HG02610 (cell line): ENCODE measurements around the gene LDLRAD4.

Experiments used
- ATAC-seq: cut with Tn5 transposase; IDR thresholded peaks from one replicate; pipeline ENCODE4 v1.9.1; 2021; ENCODE audit warnings: mild to moderate bottlenecking, moderate library complexity; ENCODE audit not compliant: unreplicated experiment

The LDLRAD4 gene

GRCh38 chr18:13302457-13303225 is 84.1 kb downstream of the LDLRAD4 start:
- no peak for ATAC-seq

- ATAC-seq: no peak
Measured at GRCh38 chr18:13303756-13304364, 85.3 kb downstream of the LDLRAD4 start.

- no peak for ATAC-seq
Measured at GRCh38 chr18:13305301-13305700, 86.7 kb downstream of the LDLRAD4 start.

GRCh38 chr18:13306583-13306982 is 88.0 kb downstream of the LDLRAD4 start:
- no peak for ATAC-seq

- no peak for ATAC-seq
Measured at GRCh38 chr18:13308369-13308768, 89.8 kb downstream of the LDLRAD4 start.

GRCh38 chr18:13309031-13309747 is 90.6 kb downstream of the LDLRAD4 start:
- no peak for ATAC-seq

- no peak for ATAC-seq
Measured at GRCh38 chr18:13309748-13310670, 91.4 kb downstream of the LDLRAD4 start.

DNA sequence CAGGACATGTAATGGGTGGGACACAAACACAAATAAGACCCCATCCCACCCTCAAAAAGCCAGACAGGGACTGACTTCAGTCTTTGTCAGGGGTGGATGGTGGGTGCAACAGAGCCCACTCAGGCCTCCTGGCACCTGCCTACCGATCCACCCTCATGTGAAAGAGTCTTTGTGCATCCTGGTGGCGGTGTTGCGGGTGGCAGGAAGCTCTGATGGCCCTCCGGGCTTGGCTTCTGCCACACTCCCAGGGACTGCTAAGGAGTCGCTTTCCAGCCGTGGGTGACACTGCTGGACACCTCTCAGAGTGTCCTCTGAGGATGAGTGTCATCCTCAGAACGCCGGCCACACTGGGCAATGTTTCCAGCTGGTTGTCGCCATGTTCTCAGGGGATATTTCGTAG is 92.6 kb downstream of the LDLRAD4 start:
- no peak for ATAC-seq

- ATAC-seq: no peak
Measured at GRCh38 chr18:13312515-13312914, 94.0 kb downstream of the LDLRAD4 start.

GRCh38 chr18:13313006-13313686 is 94.6 kb downstream of the LDLRAD4 start:
- no peak for ATAC-seq

DNA sequence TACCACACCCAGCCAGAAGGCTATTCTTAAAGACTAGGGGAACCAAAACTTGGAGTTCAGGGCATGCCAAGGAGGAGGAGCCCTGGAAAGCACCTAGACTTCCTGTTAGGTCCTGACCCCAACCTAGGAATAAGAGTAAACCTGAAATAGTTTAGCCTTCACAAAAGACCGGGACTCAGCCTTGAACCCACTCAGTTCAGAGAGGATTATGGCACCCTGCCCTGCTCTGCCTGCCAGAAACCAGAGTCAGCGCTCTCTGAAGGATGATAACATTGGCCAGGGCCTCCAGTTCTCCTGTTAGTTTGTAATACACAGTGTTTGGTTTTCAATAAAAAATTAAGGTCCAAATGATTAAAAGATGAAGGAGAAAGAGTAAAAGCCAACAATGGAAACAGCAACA is 96.4 kb downstream of the LDLRAD4 start:
- ATAC-seq: no peak

DNA sequence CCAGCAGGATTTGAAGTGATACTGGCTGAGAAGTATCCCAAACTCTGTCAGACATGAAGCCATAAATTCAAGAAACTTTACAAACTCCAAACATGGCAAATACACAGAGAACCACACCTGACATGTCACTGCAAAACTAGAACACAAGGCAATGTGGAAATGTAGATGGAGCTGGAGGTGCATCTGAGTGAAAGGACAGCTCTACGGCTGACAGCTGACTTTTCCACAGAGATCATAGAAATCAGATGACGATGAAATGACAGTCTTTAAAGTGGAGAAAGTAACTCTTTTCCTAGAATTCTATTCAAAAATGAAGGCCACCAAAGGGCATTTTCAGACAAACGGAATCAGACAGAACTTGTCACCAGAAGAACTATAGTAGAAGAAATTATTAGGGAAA is 97.5 kb downstream of the LDLRAD4 start:
- no peak for ATAC-seq

- no peak for ATAC-seq
Measured at GRCh38 chr18:13317801-13318200, 99.2 kb downstream of the LDLRAD4 start.

DNA sequence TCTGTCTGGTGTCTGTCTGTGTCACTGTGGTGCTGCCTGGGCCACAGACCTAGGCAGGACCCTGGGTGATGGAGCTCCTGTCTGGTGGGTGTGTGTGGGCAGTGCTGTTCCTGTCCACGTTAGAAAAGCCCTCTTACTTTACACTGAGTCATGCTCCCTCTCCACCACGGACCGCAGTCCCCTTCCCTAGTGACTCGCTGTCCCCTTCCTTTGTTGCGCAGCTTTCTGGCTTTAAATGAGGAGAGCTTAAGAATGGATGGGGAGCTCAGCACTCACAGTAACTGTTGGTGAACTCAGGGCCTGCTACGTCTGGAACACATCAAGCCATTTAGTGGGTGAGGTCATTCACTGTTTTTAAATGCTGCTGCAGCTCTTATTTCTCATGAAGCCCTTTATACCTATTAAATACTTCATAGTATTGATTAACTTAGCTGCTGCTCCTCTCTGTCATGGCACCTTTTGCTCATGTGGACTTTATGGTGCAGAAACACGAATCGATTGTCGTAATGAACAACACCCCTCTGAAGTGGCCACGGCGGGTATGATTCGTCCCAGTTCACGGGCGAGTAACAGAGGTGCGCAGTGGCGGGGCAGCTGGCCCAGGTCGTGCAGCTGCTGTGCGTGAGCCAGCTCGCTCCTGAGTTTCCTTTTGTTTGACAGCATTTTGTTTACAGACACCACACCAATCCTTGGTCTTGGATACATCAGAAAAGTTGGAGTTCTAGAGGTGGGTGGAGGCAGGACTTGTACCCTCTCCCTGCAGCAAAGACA is 100.4 kb downstream of the LDLRAD4 start:
- ATAC-seq: no peak

DNA sequence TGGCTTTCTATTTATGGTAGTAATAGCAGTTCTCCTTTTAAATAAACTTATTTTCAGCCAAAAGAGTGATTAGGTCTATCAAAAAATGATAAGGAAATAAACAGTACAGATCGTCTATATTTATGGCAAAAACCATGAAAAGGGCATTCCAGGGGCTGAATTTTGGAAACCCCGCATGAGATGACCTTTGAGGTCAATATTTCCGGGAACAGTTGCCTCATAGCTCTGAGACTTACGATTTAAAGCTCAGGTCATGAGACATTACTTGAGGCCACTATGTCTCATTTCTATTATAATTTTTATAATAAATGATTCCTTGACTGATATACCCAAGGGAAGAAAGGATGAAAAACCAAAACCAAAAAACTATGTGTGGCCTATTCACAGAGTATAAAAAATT is 101.1 kb downstream of the LDLRAD4 start:
- ATAC-seq: no peak

DNA sequence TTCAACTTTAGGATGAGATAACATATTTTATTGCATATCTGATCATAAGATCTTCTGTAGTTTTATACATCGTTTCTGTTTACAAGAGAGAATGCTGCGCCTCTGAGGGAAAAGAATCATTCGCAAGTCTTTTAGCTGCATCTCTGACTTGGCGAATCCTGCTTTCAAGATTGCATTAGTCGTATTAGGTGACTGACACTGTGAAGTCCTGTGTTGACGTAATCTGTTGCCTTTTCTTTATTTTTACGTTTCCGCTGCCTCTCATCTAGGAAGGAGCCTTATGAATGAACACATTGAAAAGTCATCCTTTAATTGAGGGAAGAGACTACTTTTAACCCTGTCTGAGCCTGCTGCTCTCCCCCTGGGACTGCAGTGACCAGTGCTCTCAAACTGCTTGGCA is 101.5 kb downstream of the LDLRAD4 start:
- ATAC-seq: no peak

DNA sequence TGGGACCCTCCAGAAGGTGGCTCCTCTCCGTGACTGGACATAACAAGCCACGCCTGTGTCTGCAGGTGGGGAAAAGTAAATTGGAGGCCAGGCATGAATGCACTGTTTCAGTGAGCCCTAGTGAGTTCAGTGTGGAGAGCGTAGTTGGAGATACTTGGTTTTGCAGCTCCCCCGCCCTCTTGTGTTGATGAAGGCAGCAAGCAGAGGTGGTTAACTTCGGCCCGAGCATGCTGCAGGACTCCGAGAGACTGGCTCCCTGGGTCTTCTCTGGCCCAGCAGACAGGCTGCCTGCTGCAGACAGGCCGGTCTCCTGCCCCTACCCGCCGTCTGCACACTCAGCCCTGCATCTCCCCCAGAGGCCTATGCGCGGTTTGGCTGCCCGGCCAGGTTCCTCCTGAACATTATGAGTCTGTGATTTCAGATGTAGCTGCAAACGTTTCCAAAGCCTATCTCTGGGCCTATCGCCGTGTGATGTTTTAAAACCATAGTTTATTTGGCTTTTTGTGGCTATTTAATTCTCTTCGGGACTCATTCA is 102.4 kb downstream of the LDLRAD4 start:
- ATAC-seq: no peak

- no peak for ATAC-seq
Measured at GRCh38 chr18:13321923-13322322, 103.4 kb downstream of the LDLRAD4 start.

GRCh38 chr18:13323186-13323585 is 104.6 kb downstream of the LDLRAD4 start:
- ATAC-seq: no peak
